Tongue (tissue), 2 donors: ENCODE results near the gene NTNG1. TPM values are rescaled to one million over a fixed set of nuclear protein-coding genes. Genes with fewer than 3 reads are reported as not detected.

ENCODE experiments used
- DNase-seq: peaks from one replicate; pipeline ENCODE4 v3.0.0-alpha.2; 2015
- total RNA-seq: library from RNA; depleted of rRNA; stranded (reverse); fragments of >200 nt; gene quantifications from one replicate; pipeline ENCODE4 v1.2.3, GENCODE V29; 2014

NTNG1 gene
- total RNA-seq, 1 donor from 2014 or later: 4.5 TPM

DNA sequence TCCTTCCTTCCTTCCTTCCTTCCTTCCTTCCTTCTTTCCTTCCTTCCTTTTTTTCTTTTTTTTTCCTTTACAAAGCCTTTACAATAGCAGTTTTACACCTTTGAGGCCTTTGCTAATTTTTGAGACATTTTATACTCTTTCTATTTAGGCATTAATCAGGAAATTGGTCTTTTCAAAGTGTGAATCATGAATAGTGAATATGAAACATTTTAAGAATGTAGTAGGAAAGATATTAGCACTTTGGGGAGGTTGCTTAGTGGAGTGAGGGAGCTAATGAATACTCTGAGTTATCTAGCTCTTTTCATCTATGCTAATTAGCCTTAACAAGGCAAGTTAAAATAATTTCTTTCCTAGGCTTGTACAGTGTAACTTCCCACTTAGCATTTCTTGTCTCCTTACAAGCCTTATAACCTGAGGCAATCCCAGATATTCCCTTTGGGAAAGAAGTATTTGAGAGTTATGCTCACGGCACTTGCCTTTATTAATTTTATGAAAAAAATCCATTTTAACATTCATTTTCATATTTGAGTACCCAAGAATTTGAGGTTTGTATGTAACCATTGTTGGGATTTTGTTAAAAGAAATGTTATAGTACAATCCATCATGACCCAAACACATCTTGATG is 122.6 kb downstream of the NTNG1 start:
- no peak for DNase-seq

DNA sequence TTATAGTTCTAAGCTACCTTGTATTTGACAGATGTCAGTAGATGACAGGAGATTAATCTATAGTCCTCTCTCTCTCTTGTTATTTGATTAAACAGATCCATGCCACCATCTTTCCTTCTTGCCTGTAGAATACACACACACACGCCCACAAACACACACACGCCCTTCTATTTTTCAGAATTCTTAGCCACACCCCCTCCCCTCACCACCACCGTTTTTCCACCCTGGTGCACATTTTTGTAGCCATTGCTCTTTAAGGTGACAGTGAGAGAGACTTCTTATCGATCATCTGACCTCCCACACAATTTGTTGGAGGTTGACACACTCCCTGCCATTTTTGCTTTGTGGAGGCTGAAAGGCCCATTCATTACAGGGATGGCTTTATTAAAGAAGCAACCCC is 123.2 kb downstream of the NTNG1 start:
- no peak for DNase-seq

DNA sequence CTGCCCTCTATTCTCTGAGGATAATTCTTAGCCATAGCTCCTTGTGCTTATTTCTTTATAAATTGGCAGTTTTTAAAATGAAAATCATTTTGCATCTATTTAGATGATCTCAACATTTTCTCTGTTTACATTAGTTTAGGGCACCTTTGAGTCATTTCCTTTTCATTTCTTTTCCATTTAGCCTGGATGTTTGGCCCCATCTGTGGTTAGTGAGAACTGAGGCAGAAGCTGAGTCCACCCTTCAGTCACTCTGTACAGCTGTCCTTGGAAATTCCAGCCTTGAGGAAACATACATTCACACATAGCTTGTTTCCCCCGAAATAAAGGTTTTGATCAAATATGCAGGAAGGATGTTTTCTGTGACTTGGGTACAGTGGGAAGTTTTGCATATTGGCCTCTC is 123.7 kb downstream of the NTNG1 start:
- no peak for DNase-seq

DNA sequence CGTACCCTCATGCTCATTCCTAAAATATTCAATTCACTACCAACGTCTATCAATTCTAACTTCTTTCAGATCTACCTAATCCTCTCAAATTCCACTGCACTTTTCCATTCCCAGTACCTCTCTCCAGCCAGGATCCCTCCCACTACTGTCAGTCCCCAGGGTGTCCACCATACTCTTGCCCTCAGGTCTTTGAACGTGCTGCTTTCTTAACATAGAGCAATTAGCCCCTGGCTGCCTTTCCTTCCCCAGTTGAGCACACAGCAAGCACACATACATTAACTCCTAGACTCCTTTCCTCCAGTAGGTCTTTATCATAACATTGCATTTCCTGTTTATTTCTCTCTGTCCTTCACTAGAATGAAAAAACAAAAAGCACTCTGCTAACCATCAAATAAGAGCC is 126.7 kb downstream of the NTNG1 start:
- no peak for DNase-seq

DNA sequence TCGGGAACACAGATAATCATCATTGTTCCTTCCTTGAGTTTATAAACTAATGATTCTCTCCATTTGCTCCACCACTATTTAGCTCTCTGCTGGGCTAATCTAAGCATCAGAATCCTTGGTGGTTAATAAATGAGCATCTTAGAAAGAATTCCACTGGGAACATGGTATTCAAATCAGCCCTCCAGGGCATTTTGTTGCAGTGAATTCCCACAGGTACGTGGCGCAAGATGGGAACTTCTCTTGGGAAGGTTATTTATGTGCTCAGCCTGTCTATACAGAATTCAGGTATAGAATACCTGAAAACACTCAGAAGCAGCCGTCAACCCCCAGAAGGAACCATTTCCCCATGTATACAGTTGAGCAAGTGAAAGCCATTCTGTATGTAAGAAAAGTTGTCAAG is 131.5 kb downstream of the NTNG1 start:
- no peak for DNase-seq

DNA sequence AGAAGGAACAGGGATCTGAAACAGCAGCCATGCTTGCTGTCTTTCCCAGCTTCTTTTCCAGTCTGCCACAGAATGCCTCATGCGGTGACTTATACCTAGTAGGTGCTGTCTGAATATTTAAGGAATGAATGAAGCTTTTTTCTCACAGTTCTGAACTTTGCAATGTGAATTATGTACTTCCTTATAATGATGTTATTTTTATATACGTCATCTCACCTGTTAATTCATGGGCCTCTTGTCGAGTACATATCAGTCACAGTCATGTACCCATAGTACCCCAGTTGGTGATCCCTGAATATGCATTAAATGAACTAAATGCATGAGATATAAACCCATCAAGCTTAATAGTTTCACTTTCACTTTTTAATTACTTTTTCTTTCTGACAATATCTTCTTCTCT is 132.7 kb downstream of the NTNG1 start:
- DNase-seq: no peak

DNA sequence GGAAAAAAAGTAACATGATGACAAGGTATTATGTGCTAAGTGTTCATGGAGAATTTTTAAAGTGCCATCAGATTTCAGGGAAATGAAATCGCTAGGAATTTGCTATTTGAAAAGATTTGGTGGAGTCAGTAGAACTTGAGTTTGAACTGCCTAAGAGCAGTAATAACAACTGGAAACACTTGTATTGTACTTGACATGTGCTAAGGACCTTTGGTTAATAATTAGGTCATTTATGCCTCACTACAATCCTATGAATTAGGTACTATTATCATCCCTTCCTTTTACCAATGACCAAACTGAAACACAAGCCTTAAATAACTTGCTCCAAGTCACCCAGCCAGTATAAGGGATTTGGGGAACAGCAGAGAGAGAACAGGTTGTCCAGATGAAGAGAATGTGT is 133.4 kb downstream of the NTNG1 start:
- no peak for DNase-seq

DNA sequence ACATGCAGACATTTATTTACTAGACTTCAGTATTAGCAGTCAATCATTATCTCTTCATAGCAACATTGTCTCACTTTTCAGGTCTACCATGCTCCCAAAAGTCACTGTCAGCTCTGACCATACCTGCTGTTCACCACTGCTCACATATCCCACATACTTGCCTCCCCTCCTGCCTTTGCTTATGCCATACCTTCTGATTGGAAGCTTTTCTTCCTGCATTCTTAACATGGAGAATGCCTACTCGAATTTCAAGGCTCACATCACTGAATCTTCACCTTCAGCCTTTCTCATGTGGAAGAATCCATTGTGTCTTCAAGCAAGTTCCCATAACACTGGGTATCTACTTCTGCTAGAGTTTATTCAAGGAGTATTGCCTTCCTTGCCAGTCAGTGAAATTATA is 135.4 kb downstream of the NTNG1 start:
- DNase-seq: no peak

DNA sequence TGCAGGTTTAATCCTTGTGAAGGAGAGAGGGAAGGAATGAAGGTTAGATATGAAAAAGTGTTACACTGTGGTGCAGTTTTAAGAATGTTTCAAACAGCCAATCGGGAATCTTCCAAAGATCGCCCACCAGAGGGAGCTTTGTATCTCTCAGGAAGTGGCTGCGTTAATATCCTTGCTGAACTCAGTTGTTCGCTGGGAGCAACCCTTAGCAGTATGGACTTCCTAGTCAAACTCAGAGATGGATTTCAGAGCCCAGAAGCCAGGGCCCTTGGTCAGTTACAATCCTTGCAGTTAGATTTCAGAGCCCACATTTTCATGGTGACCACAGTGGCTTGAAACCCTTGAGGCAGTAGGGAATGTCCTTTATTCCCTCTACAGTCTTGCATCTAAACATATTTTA is 136.2 kb downstream of the NTNG1 start:
- DNase-seq: peak; percentile 62

DNA sequence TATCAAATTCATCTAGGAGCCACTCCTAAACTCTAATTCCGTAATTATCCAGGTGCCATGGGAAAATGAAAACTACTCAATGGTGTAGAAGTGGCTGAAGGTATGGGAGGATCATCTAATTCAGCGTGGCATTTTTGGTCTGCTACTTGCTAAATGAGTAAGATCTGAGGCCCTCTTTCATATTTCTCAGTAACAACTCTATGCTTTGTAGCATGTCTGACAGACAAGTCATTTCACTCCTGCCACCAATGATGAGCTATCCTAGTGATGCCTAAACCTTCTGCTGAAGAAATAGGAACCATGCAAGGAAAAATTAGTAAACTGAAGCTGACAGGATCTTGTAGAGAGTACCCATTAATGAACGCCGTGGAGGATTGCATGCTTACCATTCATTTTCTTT is 145.3 kb downstream of the NTNG1 start:
- no peak for DNase-seq

DNA sequence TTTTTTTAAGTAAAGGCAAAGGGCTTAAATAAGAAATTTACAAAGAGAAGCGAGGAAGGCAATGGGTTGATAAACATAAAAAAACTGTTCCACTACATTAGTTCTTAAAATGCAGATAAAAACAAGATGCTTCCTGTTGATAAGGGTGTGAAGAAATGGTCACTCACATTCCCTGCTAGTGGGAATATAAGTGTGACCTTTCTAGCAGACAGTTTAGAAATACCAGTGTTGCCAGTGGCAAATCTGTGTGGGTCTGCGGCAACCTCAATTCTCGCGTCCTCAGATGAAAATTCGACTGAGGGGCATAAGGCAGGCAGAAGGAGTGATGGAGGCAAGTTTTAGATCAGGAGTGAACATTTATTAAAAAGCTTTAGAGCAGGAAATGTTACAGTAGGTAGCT is 151.1 kb downstream of the NTNG1 start:
- no peak for DNase-seq

DNA sequence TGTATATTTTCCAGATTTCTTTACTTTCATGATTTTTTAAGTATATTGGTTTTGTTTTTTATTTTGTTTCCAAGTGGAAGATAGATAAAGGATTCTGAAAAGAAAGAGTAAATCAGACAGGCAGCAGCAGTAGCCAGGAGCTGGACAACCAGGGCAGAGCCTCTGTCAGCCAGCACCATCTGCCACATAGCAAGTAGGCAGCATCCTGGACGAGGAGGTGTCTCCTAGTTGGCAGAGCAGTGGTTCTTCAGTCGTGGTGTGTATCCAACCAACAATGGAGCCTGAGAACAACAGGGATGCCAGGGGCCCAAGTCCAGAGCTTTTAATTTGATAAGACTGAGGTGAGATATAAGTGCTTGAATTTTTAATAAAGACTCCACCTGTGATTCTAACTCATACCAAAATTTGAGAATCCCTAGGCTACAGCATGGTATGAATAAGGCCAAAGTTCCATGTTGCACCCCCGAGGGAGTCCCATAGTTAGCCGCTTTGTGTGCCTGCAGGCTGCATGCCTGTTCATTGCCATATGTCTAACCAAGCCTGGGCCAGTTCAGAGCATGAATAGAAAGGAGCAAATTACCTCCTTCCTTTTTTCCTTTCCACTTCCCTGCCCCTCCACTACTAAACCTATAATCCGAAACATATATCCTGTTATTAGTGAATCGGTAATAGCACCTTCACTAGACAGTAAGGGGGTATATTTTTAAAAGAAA is 153.2 kb downstream of the NTNG1 start:
- DNase-seq: no peak

DNA sequence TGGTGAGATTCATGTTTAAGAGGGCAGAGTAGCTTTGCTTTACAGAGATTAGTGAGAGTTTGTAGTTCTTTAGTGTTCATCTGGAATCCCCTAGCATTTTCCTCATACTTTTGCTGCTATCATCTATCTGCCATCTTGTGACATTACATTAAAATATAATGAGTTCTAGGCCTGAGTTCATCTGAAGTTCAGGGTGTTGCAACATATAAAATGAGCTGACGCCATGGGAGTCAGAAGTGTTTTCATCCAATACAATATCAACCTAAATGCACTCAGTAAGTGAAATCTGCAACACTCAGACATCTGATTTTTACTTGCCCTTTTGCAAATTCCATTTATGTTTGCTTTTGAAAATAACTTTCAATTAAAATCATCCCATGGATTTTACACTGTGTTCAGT is 153.8 kb downstream of the NTNG1 start:
- DNase-seq: no peak

DNA sequence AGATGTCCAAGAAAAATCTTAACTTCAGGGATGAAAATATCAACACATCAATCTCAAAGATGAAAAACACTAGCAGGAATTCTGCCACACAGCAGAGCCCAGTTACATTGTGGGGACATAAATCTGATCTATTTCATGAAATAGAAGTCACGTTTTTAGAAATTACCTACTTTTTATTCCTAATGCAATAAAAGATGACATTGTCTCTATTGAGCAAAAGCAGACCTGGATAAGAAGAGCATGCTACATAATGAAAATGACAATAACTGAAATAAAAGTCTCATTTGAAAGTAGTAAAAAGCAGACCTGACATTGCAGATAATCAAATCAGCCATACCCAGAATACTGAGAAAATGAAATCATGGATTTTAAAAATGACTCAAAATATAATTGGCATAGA is 156.8 kb downstream of the NTNG1 start:
- no peak for DNase-seq

DNA sequence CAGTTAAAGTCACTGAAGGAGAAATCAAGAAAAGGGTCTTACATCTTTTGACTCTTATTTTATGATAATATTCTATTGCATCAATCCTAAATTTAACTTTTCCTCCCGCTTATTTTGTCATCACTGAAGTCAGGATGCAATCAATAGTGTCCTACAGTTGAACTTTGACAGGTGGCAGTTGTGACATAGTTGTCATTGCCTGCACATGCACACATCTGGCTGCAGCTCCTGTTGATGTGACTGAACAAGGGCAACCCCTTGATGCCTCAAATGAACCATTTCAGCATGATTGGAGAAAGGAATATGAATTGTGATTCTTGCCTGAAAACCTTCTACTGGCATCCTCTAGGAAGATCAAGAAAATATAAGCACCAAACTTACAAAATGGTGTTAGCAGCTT is 157.7 kb downstream of the NTNG1 start:
- DNase-seq: no peak

DNA sequence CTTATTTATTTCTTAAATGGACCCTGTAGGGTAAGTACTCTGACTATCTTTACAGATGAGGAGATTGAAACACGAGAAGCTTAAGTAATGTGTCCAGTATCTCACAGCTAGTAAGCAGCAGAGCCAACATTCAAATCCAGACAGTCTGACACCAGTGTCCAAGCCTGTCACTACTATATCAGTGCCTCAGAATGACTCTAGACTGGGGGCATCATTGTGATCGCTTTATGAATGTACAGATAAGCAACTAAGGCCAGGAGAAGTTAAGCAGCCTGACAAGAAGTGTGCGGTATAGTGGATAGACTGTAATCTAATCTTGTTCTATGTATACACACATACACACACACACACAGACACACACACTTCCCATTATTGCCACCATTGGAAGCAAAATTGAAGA is 158.7 kb downstream of the NTNG1 start:
- no peak for DNase-seq

DNA sequence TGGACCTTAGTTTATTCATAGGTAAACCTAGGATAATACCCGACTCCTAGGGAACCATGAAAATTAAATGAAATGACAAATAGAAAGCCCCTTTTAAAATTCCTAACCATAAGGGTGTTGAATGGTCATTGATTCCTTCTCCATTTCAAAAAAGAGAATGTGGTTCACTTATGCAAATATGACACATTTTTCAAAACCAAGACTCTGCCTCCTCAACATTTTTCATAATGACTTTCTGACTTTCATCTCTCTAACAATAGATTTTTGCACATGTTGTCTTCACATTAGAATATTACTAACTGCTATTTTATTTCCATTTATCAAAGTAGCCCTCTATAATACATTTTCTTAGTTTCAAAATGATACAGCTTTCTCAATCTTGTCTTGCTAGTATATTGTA is 169.1 kb downstream of the NTNG1 start:
- DNase-seq: no peak

DNA sequence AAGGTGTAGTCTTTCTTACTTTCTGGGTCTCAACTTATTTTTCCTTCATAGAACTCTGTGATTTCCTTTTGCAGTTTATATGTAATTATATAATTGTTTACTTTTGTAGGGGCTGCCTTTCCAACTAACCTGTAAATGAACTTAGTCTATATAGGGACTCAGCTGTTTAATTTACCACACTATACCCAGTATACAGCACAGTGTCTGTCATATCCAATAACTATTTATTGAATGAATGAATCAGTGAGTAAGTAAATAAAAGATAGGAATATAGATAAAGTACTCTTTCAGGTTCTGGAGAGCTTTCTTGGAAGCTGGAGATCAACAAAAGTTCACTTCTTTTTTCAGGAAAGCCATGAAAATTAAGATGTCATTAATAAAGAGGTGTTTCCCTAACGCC is 174.8 kb downstream of the NTNG1 start:
- DNase-seq: no peak

DNA sequence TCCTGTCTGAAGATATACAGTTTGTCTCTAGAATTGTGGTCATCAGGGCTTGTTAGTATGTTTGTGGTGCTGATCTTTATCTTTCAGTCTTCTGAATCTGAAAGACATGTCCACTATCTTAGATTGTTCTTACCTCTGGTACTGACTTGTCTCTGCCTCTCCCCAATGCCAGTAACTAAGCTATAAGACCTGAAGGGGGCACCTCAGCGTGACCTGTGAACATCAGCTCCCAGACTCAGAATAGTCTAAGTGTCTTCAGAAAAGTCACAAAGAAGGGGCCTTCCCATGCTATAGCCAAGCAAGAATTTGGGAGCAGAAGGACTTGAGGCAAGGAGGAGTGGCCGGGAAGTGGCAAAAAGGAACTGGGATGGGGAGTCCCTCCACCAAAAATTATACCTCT is 178.1 kb downstream of the NTNG1 start:
- no peak for DNase-seq

DNA sequence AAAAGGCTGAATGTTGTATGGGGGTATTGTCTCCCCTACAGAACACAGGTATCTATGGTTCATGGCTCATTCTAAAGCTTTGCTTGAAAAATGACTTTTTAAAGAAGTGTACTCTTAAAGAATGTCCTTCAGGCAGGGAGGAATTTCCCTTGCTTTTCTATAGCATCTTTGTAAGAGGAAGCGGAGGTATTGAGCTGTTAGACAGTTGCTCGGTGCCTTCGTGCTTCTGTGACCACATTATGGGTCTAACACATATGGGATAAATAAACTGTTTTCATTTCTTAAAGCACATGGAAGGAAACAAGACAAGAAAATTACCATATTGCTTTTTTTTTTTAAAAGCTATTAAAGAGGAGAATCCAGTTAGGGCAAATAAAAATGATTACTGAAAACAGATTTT is 182.9 kb downstream of the NTNG1 start:
- no peak for DNase-seq

DNA sequence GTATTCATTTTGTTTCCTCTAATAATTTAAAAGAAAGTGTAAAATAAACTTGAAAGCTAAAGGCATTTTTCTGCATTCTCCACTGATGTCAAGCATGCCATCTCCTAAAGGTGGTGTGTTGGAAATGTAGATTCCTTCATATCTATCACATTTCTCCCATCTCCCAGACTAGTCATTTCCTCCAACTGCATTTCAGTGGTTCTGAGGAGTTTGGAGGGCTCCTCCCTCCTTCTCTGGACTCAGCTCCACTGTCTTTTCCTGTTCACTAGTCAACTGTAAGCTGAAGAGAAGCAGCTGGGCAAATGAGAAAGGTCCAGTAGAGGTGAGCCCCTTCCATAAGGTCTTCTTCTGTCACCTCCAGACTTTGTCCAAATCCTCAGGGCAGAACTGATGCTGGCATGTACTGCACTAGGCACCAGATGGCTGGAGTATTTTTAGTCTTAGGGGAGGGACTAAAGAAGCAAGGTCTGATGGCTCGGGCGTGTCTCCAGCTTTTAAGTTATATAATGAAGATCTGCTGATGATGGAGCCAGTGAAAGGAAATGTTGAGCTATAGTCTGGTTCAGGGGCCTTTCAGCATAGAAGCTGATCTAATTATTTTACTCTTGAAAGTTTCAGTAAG is 186.1 kb downstream of the NTNG1 start:
- DNase-seq: peak; percentile 6

DNA sequence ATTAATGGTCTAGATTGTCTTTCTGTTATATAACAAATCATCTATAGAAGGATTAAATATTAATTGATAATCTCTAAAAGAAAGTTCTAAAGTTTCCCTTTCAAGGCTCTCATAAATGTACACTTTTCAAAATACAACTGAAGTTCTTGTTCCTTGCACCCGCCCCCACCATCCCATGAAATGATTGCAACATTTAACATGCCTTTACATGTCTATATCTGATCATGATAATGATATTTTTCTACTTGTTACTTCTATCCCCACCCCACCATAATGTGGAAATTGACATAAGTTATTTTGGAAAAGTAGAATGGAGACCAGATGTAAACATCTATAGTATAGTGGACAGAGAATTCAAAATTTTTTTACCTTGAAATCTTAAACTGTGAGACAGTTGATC is 186.6 kb downstream of the NTNG1 start:
- DNase-seq: no peak

DNA sequence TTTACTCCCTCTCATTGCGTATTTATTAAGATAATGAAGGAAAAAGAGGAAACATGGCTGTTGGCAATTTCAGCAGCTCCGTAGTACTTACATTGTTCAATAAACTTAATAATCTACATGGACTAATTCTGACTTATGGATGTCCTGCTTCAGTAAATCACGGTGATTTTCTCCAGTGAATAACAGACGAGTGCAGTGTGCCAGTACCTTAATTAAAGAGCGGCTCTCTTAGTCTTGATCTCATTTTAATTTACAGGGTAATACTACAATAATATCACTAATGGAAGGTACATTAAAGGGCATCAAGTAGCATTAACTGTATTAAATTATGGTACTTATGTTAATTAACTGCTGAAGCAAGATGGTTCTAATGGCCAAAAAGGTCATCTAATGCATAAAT is 187.2 kb downstream of the NTNG1 start:
- DNase-seq: no peak

DNA sequence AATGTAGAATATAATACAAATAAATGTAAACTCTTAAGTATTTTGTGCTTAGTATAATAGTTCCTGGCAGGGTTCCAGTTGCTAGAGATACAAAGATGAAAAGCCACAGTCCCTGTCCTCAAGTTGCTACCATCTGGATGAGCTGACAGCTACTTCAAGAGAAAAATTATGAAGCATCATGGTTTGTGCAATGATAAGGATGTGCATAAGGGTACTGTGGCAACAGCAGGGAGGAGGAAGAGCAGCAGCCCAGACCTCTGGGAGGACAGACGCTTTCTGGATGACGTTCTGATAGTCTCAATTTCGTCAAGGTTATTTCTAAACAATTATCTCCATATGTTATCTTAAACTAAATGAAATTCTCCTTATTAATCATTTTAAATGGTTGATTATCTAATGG is 198.9 kb downstream of the NTNG1 start:
- no peak for DNase-seq
